ENCODE results near the gene COX4I2.

DNA sequence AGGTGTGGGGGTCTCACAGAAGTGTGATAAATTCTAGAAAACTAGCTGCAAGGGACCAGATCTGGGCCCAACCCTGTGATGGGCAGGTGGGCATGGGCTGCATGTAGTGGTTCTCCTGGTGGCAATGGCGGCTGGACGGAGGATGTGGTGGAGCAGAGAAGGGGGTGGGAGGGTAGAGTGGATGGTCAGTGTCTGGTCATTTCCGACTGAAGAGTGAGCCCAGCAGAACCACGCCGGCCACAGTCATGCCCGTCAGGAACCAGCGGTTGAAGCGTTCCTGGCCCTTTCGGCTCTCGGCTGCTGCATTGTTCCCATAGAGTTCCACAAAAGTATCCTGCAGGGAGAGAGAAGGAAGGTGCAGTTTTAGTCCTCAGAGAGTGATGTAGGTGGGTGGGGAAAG, 28.0 kb downstream of the COX4I2 start:
- TF ChIP-seq, protein P1, sequence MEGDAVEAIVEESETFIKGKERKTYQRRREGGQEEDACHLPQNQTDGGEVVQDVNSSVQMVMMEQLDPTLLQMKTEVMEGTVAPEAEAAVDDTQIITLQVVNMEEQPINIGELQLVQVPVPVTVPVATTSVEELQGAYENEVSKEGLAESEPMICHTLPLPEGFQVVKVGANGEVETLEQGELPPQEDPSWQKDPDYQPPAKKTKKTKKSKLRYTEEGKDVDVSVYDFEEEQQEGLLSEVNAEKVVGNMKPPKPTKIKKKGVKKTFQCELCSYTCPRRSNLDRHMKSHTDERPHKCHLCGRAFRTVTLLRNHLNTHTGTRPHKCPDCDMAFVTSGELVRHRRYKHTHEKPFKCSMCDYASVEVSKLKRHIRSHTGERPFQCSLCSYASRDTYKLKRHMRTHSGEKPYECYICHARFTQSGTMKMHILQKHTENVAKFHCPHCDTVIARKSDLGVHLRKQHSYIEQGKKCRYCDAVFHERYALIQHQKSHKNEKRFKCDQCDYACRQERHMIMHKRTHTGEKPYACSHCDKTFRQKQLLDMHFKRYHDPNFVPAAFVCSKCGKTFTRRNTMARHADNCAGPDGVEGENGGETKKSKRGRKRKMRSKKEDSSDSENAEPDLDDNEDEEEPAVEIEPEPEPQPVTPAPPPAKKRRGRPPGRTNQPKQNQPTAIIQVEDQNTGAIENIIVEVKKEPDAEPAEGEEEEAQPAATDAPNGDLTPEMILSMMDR (IDR thresholded peaks at IDR 0.05), result no peak
- no peak for TF ChIP-seq ZFX (IDR thresholded peaks at IDR 0.05; ENCODE audit: borderline replicate concordance)
